ENCODE results near the gene ABI1. TPM values are rescaled to one million over a fixed set of nuclear protein-coding genes. Genes with fewer than 3 reads are reported as not detected.

Gene ABI1
- polyA plus RNA-seq, 1 donor from 2014 or later, result 50.4 TPM

DNA sequence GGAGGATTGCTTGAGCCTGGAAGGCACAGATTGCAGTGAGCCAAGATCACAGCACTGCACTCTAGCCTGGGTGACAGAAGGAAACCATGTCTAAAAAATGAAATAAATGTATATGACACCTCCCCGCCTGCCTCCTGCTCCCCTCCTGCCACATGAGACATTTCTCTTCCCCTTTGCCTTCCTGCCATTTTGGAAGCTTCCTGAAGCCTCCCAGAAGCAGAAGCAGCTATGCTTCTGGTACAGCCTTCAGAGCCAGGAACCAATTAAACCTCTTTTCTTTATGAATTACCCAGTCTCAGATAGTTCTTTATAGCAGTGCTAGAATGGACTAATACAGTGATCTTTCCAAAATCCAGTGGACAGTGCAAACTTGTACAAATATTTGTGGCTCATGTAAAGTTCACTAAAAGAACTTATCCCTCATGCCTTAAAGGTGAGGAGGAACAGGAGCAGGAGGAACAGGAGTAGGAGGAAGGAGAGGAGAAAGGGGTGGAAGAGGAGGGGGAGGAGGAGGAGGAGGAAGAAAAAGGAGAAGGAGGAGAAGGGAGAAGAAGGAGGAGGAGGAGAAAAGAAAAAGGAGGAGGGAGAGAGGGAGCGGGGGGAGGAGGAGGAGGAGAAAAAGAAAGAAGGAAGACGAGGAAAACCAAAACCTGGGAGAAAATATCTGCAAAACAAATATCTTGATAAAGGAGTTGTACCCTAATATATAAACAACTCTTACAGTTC, 2.8 kb upstream of the ABI1 start:
- no peaks in the 10 kb centered on the region for H3K27me3 ChIP-seq (ENCODE audit: insufficient read depth, low read depth, low read length)
- H3K9ac ChIP-seq (ENCODE audit: low read length), result no peak overlapping the region
- H3K9me3 ChIP-seq (ENCODE audit: low read length), result no peaks in the 10 kb centered on the region
- H3K9me2 ChIP-seq (ENCODE audit: insufficient read depth, low read length), result no peaks in the 10 kb centered on the region
- H3K4me3 ChIP-seq (ENCODE audit: low read length), result no peak overlapping the region
- H3K27ac ChIP-seq (ENCODE audit: low read length), result no peak overlapping the region
- no peak overlapping the region for H2AFZ ChIP-seq (ENCODE audit: low read depth, low read length)
- TF ChIP-seq, protein P1, sequence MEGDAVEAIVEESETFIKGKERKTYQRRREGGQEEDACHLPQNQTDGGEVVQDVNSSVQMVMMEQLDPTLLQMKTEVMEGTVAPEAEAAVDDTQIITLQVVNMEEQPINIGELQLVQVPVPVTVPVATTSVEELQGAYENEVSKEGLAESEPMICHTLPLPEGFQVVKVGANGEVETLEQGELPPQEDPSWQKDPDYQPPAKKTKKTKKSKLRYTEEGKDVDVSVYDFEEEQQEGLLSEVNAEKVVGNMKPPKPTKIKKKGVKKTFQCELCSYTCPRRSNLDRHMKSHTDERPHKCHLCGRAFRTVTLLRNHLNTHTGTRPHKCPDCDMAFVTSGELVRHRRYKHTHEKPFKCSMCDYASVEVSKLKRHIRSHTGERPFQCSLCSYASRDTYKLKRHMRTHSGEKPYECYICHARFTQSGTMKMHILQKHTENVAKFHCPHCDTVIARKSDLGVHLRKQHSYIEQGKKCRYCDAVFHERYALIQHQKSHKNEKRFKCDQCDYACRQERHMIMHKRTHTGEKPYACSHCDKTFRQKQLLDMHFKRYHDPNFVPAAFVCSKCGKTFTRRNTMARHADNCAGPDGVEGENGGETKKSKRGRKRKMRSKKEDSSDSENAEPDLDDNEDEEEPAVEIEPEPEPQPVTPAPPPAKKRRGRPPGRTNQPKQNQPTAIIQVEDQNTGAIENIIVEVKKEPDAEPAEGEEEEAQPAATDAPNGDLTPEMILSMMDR (IDR thresholded peaks at IDR 0.05; ENCODE audit: poor library complexity, severe bottlenecking), result no peak
- no peak for TF ChIP-seq EZH2 (IDR thresholded peaks at IDR 0.05; ENCODE audit: borderline replicate concordance, insufficient read depth, low read length, poor library complexity, severe bottlenecking)
- TF ChIP-seq EP300 (conservative IDR thresholded peaks at IDR 0.05; ENCODE audit: poor library complexity, severe bottlenecking), result no peak
- no peak for TF ChIP-seq SMC3 (conservative IDR thresholded peaks at IDR 0.05; ENCODE audit: poor library complexity)
- no peak for TF ChIP-seq RAD21 (conservative IDR thresholded peaks at IDR 0.05)
- TF ChIP-seq TAF1 (IDR thresholded peaks at IDR 0.05; ENCODE audit: low read depth), result no peak
- no peak for TF ChIP-seq POLR2AphosphoS5 (IDR thresholded peaks at IDR 0.05)
- TF ChIP-seq, protein P2, sequence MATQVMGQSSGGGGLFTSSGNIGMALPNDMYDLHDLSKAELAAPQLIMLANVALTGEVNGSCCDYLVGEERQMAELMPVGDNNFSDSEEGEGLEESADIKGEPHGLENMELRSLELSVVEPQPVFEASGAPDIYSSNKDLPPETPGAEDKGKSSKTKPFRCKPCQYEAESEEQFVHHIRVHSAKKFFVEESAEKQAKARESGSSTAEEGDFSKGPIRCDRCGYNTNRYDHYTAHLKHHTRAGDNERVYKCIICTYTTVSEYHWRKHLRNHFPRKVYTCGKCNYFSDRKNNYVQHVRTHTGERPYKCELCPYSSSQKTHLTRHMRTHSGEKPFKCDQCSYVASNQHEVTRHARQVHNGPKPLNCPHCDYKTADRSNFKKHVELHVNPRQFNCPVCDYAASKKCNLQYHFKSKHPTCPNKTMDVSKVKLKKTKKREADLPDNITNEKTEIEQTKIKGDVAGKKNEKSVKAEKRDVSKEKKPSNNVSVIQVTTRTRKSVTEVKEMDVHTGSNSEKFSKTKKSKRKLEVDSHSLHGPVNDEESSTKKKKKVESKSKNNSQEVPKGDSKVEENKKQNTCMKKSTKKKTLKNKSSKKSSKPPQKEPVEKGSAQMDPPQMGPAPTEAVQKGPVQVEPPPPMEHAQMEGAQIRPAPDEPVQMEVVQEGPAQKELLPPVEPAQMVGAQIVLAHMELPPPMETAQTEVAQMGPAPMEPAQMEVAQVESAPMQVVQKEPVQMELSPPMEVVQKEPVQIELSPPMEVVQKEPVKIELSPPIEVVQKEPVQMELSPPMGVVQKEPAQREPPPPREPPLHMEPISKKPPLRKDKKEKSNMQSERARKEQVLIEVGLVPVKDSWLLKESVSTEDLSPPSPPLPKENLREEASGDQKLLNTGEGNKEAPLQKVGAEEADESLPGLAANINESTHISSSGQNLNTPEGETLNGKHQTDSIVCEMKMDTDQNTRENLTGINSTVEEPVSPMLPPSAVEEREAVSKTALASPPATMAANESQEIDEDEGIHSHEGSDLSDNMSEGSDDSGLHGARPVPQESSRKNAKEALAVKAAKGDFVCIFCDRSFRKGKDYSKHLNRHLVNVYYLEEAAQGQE (IDR thresholded peaks at IDR 0.05; ENCODE audit: borderline replicate concordance), result no peak
- no peak for TF ChIP-seq MXI1 (conservative IDR thresholded peaks at IDR 0.05; ENCODE audit: poor library complexity, severe bottlenecking)
- H4K20me1 ChIP-seq (ENCODE audit: insufficient read depth), result peaks cover 3% of the 10 kb centered on the region
- no peak overlapping the region for H3K4me2 ChIP-seq (ENCODE audit: low read length)
- H3K36me3 ChIP-seq (ENCODE audit: insufficient read depth, low read length), result no peaks in the 10 kb centered on the region
- no peaks in the 10 kb centered on the region for H3F3A ChIP-seq (ENCODE audit: insufficient read depth, low read length, poor library complexity, severe bottlenecking)
- H3K79me2 ChIP-seq (replicated peaks; ENCODE audit: insufficient read depth, low read length), result peaks cover 17% of the 10 kb centered on the region

DNA sequence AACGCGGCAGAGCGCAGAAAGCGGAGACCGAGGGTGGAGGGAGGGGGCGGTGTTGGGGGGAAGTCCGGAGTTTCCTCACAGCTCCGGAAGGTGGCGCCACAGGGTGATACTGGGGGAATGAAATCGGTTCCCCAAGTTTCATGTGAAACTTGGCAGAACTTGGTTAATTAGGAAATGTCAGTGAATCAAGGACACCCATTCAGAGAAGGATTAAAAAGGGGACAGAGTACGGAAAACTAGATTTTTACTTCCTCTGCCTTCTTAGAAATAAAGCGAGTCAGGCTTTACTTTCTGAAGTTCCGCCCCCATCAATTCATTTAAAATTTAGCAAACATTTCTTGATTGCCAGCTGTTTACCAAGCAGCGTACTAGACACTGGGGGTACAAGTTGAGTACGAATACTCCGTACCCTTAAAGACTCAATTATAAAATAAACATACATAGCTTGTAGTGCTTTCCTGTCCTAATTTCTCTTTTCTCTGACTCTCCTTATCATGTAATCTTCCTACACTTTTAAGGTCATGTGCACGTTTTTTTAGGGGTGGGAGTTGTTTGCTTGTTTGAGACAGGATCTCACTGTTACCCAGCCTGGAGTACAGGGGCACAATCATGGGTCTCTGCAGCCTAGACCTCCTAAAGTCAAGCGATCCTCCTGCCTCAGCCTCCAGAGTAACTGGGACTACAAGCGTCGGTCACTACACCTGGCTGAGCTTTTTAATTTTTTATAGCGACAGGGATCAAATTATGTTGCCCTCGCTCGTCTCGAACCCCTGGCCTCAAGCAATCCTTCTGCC, 644 bp upstream of the ABI1 start:
- peak overlapping the region; percentile 82 for H3K4me3 ChIP-seq (ENCODE audit: low read length)
- no peaks in the 10 kb centered on the region for H3K27me3 ChIP-seq (ENCODE audit: insufficient read depth, low read depth, low read length)
- TF ChIP-seq, protein P1 (IDR thresholded peaks at IDR 0.05; ENCODE audit: poor library complexity, severe bottlenecking), result peak; percentile 52
- TF ChIP-seq EZH2 (IDR thresholded peaks at IDR 0.05; ENCODE audit: borderline replicate concordance, insufficient read depth, low read length, poor library complexity, severe bottlenecking), result no peak
- H3K9me2 ChIP-seq (ENCODE audit: insufficient read depth, low read length), result no peaks in the 10 kb centered on the region
- peaks cover 5% of the 10 kb centered on the region for H4K20me1 ChIP-seq (ENCODE audit: insufficient read depth)
- H3K27ac ChIP-seq (ENCODE audit: low read length), result no peak overlapping the region
- H3K36me3 ChIP-seq (ENCODE audit: insufficient read depth, low read length), result no peaks in the 10 kb centered on the region
- H3K79me2 ChIP-seq (replicated peaks; ENCODE audit: insufficient read depth, low read length), result peaks cover 31% of the 10 kb centered on the region
- no peaks in the 10 kb centered on the region for H3K9me3 ChIP-seq (ENCODE audit: low read length)
- H3K4me2 ChIP-seq (ENCODE audit: low read length), result no peak overlapping the region
- H3F3A ChIP-seq (ENCODE audit: insufficient read depth, low read length, poor library complexity, severe bottlenecking), result no peaks in the 10 kb centered on the region
- H3K9ac ChIP-seq (ENCODE audit: low read length), result no peak overlapping the region
- no peak overlapping the region for H2AFZ ChIP-seq (ENCODE audit: low read depth, low read length)
